Measurements from ENCODE around the gene TEX38. TPM values are rescaled to one million over a fixed set of nuclear protein-coding genes. Genes with fewer than 3 reads are reported as not detected.

TEX38 gene
- total RNA-seq, 2 donors from 2014 or later = 0.55 TPM; not detected in 1

DNA sequence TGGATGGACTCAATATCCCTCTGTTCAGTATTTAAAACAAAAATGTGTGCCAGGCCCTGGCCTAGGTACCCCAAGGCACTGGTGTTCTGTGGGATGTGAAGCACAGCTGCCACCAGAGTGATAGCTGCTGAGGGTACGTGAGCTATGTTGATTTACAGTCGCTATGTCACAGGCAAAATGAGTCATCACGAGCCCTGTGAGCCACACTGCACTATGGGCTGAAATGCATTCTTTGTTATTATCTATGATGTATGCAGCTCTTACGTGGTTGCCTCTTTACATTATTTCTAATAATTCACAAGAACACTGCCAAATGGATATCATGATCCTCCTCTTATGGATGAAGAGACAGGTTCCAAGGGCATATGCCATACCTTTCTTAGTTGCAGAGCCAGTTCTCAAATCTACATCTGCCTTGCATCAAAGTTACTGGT is 2.1 kb downstream of the TEX38 start:
- TF ChIP-seq, protein P1, sequence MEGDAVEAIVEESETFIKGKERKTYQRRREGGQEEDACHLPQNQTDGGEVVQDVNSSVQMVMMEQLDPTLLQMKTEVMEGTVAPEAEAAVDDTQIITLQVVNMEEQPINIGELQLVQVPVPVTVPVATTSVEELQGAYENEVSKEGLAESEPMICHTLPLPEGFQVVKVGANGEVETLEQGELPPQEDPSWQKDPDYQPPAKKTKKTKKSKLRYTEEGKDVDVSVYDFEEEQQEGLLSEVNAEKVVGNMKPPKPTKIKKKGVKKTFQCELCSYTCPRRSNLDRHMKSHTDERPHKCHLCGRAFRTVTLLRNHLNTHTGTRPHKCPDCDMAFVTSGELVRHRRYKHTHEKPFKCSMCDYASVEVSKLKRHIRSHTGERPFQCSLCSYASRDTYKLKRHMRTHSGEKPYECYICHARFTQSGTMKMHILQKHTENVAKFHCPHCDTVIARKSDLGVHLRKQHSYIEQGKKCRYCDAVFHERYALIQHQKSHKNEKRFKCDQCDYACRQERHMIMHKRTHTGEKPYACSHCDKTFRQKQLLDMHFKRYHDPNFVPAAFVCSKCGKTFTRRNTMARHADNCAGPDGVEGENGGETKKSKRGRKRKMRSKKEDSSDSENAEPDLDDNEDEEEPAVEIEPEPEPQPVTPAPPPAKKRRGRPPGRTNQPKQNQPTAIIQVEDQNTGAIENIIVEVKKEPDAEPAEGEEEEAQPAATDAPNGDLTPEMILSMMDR (conservative IDR thresholded peaks at IDR 0.05) = no peak
- 74 to 92% methylated on average over 3 to 4 of the region's 4 CpGs for WGBS, 2 experiments (ENCODE audit: insufficient coverage in 1 of 2, insufficient read length in 1 of 2)
- Histone ChIP-seq H3K9ac (ENCODE audit: extremely low read depth, low read length, poor library complexity, severe bottlenecking) (no peak overlapping the region), H3K27ac (ENCODE audit: low read depth, low read length) (no peak overlapping the region), H3K4me3 (ENCODE audit: low read length) (no peak overlapping the region), H3K4me1 (ENCODE audit: control insufficient read depth, insufficient read depth, low read length) (peaks cover 4% of the 10 kb centered on the region), H3K27me3 (ENCODE audit: control insufficient read depth, insufficient read depth, low read length, poor library complexity, severe bottlenecking) (no peaks in the 10 kb centered on the region), H3K9me3 (ENCODE audit: control insufficient read depth, low read length) (no peaks in the 10 kb centered on the region), H3K36me3 (ENCODE audit: control insufficient read depth, insufficient read depth, low read length) (peaks cover 56% of the 10 kb centered on the region)
- Mint-ChIP-seq H3K9me3 (no peaks in the 10 kb centered on the region), H3K27me3 (ENCODE audit: insufficient read depth) (no peaks in the 10 kb centered on the region), H3K4me1 (peaks cover 13% of the 10 kb centered on the region), H3K36me3 (ENCODE audit: low read depth) (peaks cover 35% of the 10 kb centered on the region), H3K27ac (no peak overlapping the region), H3K4me3 (no peak overlapping the region)
- no peak for DNase-seq

DNA sequence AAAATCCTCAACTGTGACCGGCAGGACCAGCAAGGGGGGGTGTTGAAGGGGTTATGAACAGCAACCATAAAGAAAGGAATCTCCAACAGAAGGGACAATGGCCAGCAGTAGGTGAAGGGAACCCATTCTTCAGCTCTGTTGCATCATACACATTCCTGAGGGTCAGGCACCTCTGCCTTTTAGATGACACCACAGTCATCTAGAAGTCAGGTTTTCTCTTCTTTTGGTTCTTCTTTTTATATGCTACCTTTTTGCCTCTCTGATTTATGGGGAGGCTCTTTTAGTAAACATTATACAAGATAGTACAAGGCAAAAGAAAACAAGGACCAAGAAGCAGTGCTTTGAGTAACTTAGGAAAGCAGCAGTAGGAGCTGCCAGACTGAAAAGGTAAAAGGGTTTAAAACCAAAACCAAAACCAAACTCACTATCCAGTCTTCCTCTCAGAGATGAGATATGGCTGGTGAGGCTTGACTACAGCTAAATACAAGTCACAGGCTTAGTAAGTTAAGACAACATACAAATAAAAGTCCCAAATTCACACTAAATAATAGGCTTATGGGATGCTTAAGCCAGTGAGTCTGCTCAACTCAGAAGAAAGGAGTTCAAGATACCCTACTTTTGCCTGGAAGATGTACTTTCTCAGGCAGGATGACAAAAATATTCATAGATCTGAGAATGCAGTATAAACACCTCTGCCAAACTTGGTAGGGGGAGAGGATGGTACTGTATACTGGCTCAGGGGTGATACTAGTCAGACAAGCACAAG is 4.1 kb downstream of the TEX38 start:
- WGBS, 2 experiments (ENCODE audit: insufficient coverage in 1 of 2, insufficient read length in 1 of 2) = 67 to 100% methylated on average over 1 of the region's 1 CpG
- H3K27ac Mint-ChIP-seq = peak overlapping the region; percentile 81
- H3K4me1 ChIP-seq (ENCODE audit: control insufficient read depth, insufficient read depth, low read length) = peaks cover 4% of the 10 kb centered on the region

DNA sequence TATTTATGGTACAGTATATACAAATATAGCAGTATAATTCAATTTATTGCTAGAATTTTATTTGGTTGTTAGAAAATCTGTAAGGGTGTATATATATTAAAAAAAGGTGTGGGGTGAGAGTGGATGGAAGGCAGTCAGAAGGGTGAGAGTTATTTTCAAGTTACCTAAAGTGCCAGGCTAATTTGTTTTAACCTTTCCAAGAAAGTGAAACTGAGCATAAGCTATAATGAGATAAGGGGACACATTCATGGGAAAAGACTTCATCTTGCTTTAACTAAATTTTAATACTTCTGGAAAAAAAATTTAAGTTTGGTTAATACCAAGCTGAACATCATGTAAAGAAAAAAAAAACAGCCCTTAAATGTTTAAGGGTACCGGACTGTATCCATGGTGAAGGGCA is 4.9 kb downstream of the TEX38 start:
- Histone ChIP-seq H3K27me3 (ENCODE audit: control insufficient read depth, insufficient read depth, low read length, poor library complexity, severe bottlenecking) (no peaks in the 10 kb centered on the region), H3K27ac (ENCODE audit: low read depth, low read length) (no peak overlapping the region), H3K4me3 (ENCODE audit: low read length) (no peak overlapping the region), H3K4me1 (ENCODE audit: control insufficient read depth, insufficient read depth, low read length) (peaks cover 4% of the 10 kb centered on the region), H3K36me3 (ENCODE audit: control insufficient read depth, insufficient read depth, low read length) (peaks cover 80% of the 10 kb centered on the region), H3K9ac (ENCODE audit: extremely low read depth, low read length, poor library complexity, severe bottlenecking) (no peak overlapping the region), H3K9me3 (ENCODE audit: control insufficient read depth, low read length) (no peaks in the 10 kb centered on the region)
- DNase-seq = no peak
- Mint-ChIP-seq H3K36me3 (ENCODE audit: low read depth) (peaks cover 56% of the 10 kb centered on the region), H3K4me1 (peaks cover 13% of the 10 kb centered on the region), H3K4me3 (no peak overlapping the region), H3K9me3 (no peaks in the 10 kb centered on the region), H3K27ac (no peak overlapping the region), H3K27me3 (ENCODE audit: insufficient read depth) (no peaks in the 10 kb centered on the region)
- WGBS, 2 experiments (ENCODE audit: insufficient coverage in 1 of 2, insufficient read length in 1 of 2) = 100% methylated on average over 1 of the region's 1 CpG
- TF ChIP-seq, protein P1 (conservative IDR thresholded peaks at IDR 0.05) = no peak

More for the DNA sequence above, 4.1 kb downstream of the TEX38 start:
- TF ChIP-seq, protein P1 (conservative IDR thresholded peaks at IDR 0.05) = no peak
- H3K9me3 Mint-ChIP-seq = no peaks in the 10 kb centered on the region
- no peak for DNase-seq
- no peak overlapping the region for H3K4me3 ChIP-seq (ENCODE audit: low read length)
- H3K27ac ChIP-seq (ENCODE audit: low read depth, low read length) = no peak overlapping the region
- no peak overlapping the region for H3K4me3 Mint-ChIP-seq
- H3K9ac ChIP-seq (ENCODE audit: extremely low read depth, low read length, poor library complexity, severe bottlenecking) = no peak overlapping the region
- H3K36me3 ChIP-seq (ENCODE audit: control insufficient read depth, insufficient read depth, low read length) = peaks cover 73% of the 10 kb centered on the region
- no peaks in the 10 kb centered on the region for H3K9me3 ChIP-seq (ENCODE audit: control insufficient read depth, low read length)
- H3K4me1 Mint-ChIP-seq = peaks cover 13% of the 10 kb centered on the region
- H3K36me3 Mint-ChIP-seq (ENCODE audit: low read depth) = peaks cover 50% of the 10 kb centered on the region
- no peaks in the 10 kb centered on the region for H3K27me3 Mint-ChIP-seq (ENCODE audit: insufficient read depth)
- H3K27me3 ChIP-seq (ENCODE audit: control insufficient read depth, insufficient read depth, low read length, poor library complexity, severe bottlenecking) = no peaks in the 10 kb centered on the region
